Measurements from ENCODE around the gene CSN3.
"Not testable (repeated sequence)": the region's sequence is repeated elsewhere in the genome, so short reads cannot be mapped to it uniquely, and the experiment has no call there.

Gene CSN3

GRCh38 chr4:70242297-70242696, at the start of gene CSN3:
Gene CSN3 (plus strand): TSS chr4:70242597. CDS start chr4:70244820, 2,223 bp downstream.
- not testable (repeated sequence) for DNase-seq

GRCh38 chr4:70192895-70193294, 49.5 kb upstream of the CSN3 start:
- DNase-seq: no peak

DNA sequence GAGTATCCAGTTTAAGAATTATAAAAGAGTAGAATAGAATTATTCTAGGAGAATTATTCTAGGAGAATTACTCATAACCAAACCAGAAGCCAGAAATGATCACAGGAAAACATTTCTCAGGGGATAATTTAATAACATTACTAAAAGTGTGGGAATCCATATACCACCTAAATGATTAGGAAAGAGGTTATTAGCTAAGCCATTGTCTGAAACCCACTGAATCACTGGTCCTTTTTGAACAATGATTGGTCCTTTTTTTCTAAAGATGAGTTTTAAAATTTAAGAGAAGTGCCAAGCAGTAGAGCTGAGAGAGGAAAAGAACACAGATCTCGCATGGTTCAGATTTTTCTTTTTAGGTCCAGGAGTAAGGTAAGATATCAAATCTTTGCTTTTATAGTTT, 47.0 kb upstream of the CSN3 start, which contains the start of gene ODAM:
ODAM (plus strand) TSS at position 301 of the 400 bp plus-strand sequence. CDS start 819 bp downstream, outside the sequence.
- no peak for DNase-seq

GRCh38 chr4:70196857-70197256, 45.5 kb upstream of the CSN3 start:
- no peak for DNase-seq

- DNase-seq: no peak
These were observed 44.6 kb upstream of the CSN3 start for GRCh38 chr4:70197842-70198241.

- DNase-seq: no peak
These were observed 38.8 kb upstream of the CSN3 start for GRCh38 chr4:70203601-70204000.

DNA sequence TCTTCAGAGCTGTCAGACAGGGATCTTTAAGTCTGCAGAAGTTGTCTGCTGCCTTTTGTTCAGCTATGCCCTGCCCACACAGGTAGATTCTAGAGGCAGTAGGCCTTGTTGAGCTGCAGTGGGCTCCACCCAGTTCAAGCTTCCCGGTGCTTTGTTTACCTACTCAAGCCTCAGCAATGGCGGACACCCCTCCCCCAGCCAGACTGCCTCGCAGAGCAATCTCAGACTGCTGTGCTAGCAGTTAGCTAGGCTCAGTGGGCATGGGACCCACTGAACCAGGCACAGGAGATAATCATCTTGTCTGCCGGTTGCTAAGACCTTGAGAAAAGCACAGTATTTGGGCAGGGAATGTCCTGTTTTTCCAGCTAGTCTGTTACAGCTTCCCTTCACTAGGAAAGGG, 29.6 kb upstream of the CSN3 start:
- not testable (repeated sequence) for DNase-seq

DNA sequence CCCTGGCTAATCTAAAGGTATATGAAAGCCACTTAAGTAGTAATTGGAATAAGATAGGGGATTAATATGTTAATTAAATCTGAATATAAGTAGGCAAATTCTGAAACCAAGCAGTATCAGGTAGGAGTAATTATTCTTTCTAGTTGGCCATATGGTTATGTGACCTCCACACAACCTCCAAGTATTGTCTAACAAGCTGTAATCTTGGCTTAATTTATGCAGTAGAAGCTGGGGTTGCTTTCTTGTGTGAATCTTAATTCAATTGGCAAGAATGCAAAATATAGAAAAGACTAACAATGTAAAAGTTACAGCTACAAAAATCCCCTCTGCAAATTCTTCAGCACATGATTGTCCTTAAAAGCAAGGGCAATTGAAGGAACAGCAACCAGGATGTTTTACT, 26.3 kb upstream of the CSN3 start:
- not testable (repeated sequence) for DNase-seq

DNA sequence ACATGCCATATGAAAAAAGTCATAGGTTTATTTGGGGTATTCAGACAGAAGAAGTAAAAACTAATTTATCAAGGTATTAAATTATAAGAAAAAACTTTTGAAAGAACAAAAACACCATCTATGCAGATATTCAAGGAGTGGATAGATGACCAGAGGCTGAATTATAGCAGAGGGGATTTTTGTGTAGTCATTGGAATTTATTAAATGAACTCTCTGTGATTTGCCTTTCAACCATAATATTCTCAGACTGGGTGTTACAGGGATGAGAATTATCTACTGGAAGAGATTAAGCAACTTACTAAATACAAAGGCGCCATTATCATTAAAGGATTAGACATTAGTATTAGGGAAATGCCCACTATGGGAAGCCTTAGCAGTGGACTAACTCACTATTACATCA, 25.8 kb upstream of the CSN3 start:
- DNase-seq: not testable (repeated sequence)

DNA sequence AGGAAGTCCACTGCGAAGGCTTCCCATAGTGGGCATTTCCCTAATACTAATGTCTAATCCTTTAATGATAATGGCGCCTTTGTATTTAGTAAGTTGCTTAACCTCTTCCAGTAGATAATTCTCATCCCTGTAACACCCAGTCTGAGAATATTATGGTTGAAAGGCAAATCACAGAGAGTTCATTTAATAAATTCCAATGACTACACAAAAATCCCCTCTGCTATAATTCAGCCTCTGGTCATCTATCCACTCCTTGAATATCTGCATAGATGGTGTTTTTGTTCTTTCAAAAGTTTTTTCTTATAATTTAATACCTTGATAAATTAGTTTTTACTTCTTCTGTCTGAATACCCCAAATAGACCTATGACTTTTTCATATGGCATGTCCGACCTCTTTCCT, 21.0 kb upstream of the CSN3 start:
- DNase-seq: not testable (repeated sequence)

- DNase-seq: not testable (repeated sequence)
These were observed 20.6 kb upstream of the CSN3 start for GRCh38 chr4:70221818-70222217.

DNA sequence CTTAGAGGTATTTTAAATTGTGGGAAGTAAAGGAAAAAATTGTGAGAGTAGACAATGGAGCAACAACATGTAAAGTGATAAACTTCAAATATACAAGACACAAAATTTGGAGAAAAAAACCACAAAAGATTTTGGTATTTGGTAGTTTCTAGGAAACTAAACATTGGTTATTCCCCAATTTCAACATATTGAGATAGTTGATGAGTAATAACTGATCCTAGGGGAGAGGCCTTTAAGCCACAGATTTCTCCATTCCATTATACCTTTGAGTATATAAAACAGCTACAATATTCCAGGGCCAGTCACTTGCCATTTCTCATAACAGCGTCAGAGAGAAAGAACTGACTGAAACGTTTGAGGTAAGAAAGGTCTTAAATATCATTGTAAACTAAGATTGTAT, 16.6 kb upstream of the CSN3 start, which contains the start of gene FDCSP:
FDCSP (plus strand) TSS at position 301 of the 400 bp plus-strand sequence. CDS start 5,071 bp downstream, outside the sequence.
- no peak for DNase-seq

DNA sequence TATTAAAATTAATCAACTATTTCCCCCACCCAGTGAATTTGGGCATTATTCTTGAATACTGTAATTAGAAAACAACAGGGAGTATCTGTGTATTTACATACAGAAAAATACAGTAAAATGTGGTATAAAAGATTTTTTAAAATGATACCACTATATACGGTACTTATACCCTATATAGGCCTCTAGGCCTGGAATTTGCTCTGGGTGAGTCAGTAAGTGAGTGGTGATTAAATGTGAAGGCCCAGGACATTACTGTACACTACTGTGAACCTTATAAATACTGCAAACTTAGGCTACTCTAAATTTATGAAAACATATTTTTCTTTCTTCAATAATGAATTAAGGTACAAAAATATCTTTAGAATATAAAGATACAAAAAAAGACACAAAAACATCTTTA, 6.3 kb upstream of the CSN3 start:
- no peak for DNase-seq

DNA sequence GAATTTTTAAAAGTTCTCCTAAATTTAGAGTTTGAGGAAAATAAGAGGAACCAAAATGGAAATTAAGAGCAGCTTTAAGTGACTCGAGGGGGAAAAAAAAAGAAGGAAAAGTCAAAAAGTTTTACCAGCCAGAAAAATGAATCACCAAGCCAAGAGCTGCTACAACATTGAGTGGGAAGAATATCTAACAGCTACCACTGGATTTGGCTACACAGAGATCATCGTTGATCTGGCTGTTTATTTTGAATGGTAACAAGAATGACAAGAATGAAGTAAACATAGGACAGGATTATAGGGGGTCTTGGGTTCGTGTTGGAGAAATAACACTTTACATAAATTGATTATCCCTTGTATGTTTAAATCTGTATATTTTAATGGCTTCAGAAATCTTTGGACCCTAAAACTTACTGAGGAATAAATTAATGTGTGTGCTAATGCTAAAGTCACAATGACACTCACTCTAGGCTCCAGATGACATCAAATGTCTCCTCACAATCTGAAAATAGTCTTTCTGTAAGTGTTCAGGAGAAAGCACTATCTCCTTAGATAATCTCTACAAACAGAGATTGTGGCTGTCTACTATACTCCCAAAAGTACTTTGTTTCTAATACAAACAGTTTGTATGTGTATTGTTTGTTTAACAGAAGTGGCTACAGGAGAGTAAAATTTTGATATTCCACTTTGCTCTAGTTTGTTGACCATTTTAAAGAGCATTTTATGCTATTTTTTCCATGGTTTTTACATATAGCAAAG, 3.1 kb upstream of the CSN3 start:
- no peak for DNase-seq

GRCh38 chr4:70239884-70240591, 2.4 kb upstream of the CSN3 start:
- DNase-seq: no peak

- DNase-seq: no peak
These were observed 694 bp downstream of the CSN3 start for GRCh38 chr4:70243091-70243490.

DNA sequence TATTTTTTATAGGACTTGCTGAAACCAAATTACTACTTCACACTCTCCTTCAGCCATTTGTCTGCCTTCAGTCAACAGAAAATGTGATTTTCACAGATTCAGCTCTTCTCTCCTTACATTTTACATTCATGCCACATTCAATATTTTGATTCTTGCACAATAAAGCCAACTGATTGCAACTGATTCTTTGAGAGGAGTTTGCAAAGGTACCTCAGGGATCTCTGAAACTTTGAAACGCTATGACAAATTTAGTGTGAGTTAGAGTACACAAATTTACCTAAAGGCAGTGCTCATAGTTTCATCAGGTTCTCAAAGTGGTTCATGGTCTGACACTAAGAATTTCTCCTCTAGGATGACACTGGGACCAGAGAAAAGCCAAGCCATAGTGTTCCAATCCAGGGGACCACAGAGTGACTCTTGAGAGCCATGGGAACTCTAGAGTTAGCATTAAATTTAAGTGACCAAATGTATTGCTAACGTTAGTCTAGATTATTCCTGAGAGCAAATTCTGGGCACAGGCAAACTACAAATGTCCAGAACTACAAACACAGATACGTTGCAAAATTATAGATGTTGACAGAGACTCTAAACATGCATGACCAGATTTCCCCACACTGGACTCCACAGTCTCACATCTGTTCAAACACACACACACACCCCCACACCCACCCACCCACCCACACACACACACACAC, 9.0 kb downstream of the CSN3 start:
- DNase-seq: no peak

- DNase-seq: no peak
These were observed 9.5 kb downstream of the CSN3 start for GRCh38 chr4:70251945-70252277.

DNA sequence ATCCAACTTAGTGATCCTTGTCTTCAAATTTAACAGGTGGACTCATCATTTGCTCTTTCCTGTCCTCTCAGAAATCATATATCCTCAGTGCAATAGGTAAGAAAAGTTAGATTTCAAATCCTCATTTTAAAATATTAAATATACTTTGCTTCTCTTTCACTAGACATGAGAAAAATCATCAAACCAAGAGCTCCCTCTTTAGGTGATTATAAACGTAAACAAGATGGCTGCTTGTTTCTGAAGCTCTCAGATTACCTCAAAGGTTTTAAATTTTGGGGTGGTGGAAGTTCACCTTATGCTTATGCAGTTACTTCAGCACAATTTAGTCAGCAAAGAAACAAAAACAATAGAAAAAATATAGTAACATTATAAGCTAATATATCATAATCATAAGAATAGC, 27.3 kb downstream of the CSN3 start:
- no peak for DNase-seq

- no peak for DNase-seq
These were observed 34.7 kb downstream of the CSN3 start for GRCh38 chr4:70277121-70277520.

DNA sequence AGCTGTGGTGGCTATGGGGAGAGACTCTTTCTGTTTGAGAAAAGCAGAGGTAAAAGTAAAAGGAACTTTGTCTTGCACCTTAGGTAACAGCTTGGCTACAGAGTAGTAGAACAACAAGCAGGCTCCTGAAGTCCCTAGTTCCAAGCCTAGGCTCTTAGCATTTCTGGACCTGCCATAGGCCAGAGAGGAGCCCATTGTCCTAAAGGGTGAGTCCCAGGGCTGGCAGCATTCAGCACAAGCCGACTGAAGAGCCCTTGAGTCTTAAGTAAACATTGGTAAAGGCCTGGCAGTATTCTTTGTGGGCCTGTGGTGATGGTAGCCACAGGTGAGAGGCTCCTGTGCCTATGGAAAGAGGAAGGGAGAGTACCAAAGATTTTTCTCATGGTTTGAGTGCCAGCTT, 38.2 kb downstream of the CSN3 start:
- no peak for DNase-seq

GRCh38 chr4:70288651-70289050, 46.3 kb downstream of the CSN3 start:
- DNase-seq: no peak

DNA sequence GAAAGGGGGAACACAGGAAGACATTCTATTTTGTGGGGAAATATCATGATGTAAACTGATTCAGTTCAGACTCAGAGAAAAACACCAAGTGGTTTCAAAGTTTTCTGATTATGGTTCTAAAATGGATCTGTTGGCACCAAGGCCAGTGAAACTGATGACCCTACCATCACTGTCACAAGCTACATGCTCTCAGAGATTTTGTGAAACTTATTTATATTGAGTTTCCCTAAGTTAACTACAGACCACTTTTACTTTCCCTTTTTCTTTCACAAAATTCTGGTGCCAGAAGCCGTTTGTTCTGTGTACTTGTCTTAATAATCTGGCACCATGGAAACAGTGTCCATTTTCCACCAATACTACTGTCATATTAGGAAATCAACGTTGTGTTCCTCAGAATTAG, 48.9 kb downstream of the CSN3 start:
- DNase-seq: no peak

DNA sequence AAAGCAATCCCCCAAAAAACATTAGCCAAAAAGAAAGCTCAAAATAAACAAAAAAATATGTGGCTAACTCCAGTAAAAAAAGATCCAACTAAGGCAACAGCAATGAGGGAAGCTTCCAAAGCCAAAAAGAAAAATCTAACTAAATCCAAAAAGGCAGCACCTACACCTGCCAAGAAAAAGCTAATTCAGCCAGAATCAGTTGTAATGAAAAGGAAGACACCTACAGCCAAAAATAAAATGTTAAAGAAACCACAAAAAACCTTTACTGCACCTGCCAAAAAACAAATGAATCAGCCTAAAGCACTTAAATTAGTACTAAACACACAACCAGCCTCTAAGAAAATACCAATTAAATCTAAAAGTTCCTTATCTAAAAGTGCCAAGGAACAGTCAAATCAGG, 55.2 kb downstream of the CSN3 start:
- no peak for DNase-seq

All from activated CD4-positive, CD25-positive, alpha-beta regulatory T cell treated with anti-CD3 and anti-CD28 coated beads, Interleukin-2, amount 50 U/mL, for 72 hours (primary cell).